DMS 273 (cell line): ENCODE results near the gene ZAP70.

Experiments
- DNase-seq: peaks from one replicate; lab custom pipeline; 2025; ENCODE audit not compliant: unreplicated experiment; lab: John Stamatoyannopoulos, UW

The ZAP70 gene

GRCh38 chr2:97732436-97733340 lies 19.3 kb downstream of the ZAP70 start:
- no peak for DNase-seq

GRCh38 chr2:97733341-97734035 lies 20.1 kb downstream of the ZAP70 start:
- no peak for DNase-seq

GRCh38 chr2:97734061-97735051 lies 21.0 kb downstream of the ZAP70 start:
- no peak for DNase-seq

- DNase-seq: no peak
These were observed 21.8 kb downstream of the ZAP70 start for GRCh38 chr2:97735161-97735561.

- DNase-seq: no peak
These were observed 22.8 kb downstream of the ZAP70 start for GRCh38 chr2:97736185-97736584.

GRCh38 chr2:97736608-97737330 lies 23.4 kb downstream of the ZAP70 start:
- no peak for DNase-seq

- peak; percentile 14 for DNase-seq
These were observed 24.2 kb downstream of the ZAP70 start for GRCh38 chr2:97737421-97738178.

- DNase-seq: no peak
These were observed 25.0 kb downstream of the ZAP70 start for GRCh38 chr2:97738179-97739019.

GRCh38 chr2:97739020-97739892 lies 25.9 kb downstream of the ZAP70 start:
- DNase-seq: no peak

GRCh38 chr2:97739893-97740245 lies 26.5 kb downstream of the ZAP70 start:
- no peak for DNase-seq

GRCh38 chr2:97740590-97741182 lies 27.3 kb downstream of the ZAP70 start:
- DNase-seq: peak; percentile 69

GRCh38 chr2:97741251-97741650 lies 27.9 kb downstream of the ZAP70 start:
- DNase-seq: no peak

- DNase-seq: no peak
These were observed 28.3 kb downstream of the ZAP70 start for GRCh38 chr2:97741686-97742085.

- peak; percentile 27 for DNase-seq
These were observed 29.0 kb downstream of the ZAP70 start for GRCh38 chr2:97742381-97742847.

- DNase-seq: no peak
These were observed 30.5 kb downstream of the ZAP70 start for GRCh38 chr2:97743913-97744312.

- DNase-seq: no peak
These were observed 32.2 kb downstream of the ZAP70 start for GRCh38 chr2:97745474-97746174.

GRCh38 chr2:97747285-97747684 lies 33.9 kb downstream of the ZAP70 start:
- peak; percentile 35 for DNase-seq
